SU-DHL-6 (cell line): ENCODE measurements around the gene MYDGF.

Experiments used
- CTCF ChIP-seq: fragments of 200-600 bp; sonication (generic); IDR thresholded peaks from one replicate; pipeline ENCODE4 v1.5.1; 2017; ENCODE audit warnings: antibody characterized with exemption, mild to moderate bottlenecking, low read length, moderate library complexity; ENCODE audit not compliant: insufficient read depth, poor library complexity, severe bottlenecking
- EZH2phosphoT487 ChIP-seq: fragments of 200-600 bp; sonication (generic), shearing (Covaris generic); conservative IDR thresholded peaks from 2 replicates; pipeline ENCODE4 v1.6.1; 2018; ENCODE audit warnings: mild to moderate bottlenecking, antibody characterized with exemption, low read length, moderate library complexity, mixed read lengths

GRCh38 chr19:4701557-4701956 lies 31.4 kb upstream of the MYDGF start:
- no peak for TF ChIP-seq CTCF
- TF ChIP-seq EZH2phosphoT487: no peak
